Stimulated activated CD8-positive, alpha-beta memory T cell treated with anti-CD3 and anti-CD28 coated beads, Interleukin-15, amount 100 ng/mL, for 1 hour (primary cell): Measurements from ENCODE around the gene CCDC47.
"Not testable (repeated sequence)": the region's sequence is repeated elsewhere in the genome, so short reads cannot be mapped to it uniquely, and the experiment has no call there.

Experiments
- DNase-seq: peaks from one replicate; pipeline ENCODE4 v3.0.0-alpha.2; 2020; ENCODE audit warnings: low read depth

The CCDC47 gene

GRCh38 chr17:63773272-63774140, at the start of gene CCDC47:
TSS of gene CCDC47 (minus strand) at chr17:63773597. CDS start at chr17:63766175, 7,422 bp downstream.
- DNase-seq = peak; percentile 93

- no peak for DNase-seq
These were observed 49.1 kb upstream of the CCDC47 start for GRCh38 chr17:63822537-63822936.

- DNase-seq = no peak
These were observed 48.4 kb upstream of the CCDC47 start for GRCh38 chr17:63821804-63822203.

GRCh38 chr17:63820963-63821561, 47.7 kb upstream of the CCDC47 start:
- DNase-seq = no peak

GRCh38 chr17:63819585-63820537, 46.5 kb upstream of the CCDC47 start:
- DNase-seq = no peak

- DNase-seq = no peak
These were observed 45.7 kb upstream of the CCDC47 start for GRCh38 chr17:63819131-63819530.

- DNase-seq = no peak
These were observed 44.5 kb upstream of the CCDC47 start for GRCh38 chr17:63817736-63818385.

- DNase-seq = no peak
These were observed 43.3 kb upstream of the CCDC47 start for GRCh38 chr17:63816669-63817068.

- DNase-seq = no peak
These were observed 42.7 kb upstream of the CCDC47 start for GRCh38 chr17:63816123-63816522.

- DNase-seq = no peak
These were observed 36.6 kb upstream of the CCDC47 start for GRCh38 chr17:63809970-63810369.

GRCh38 chr17:63805591-63805990, 32.2 kb upstream of the CCDC47 start:
- no peak for DNase-seq

- DNase-seq = no peak
These were observed 30.9 kb upstream of the CCDC47 start for GRCh38 chr17:63804328-63804727.

- DNase-seq = no peak
These were observed 27.4 kb upstream of the CCDC47 start for GRCh38 chr17:63800783-63801182.

GRCh38 chr17:63798572-63799106, 25.2 kb upstream of the CCDC47 start:
- DNase-seq = no peak

- not testable (repeated sequence) for DNase-seq
These were observed 23.0 kb upstream of the CCDC47 start for GRCh38 chr17:63796375-63796774.

GRCh38 chr17:63792055-63792729, 18.8 kb upstream of the CCDC47 start:
- DNase-seq = no peak

GRCh38 chr17:63790057-63790456, 16.7 kb upstream of the CCDC47 start:
- no peak for DNase-seq

GRCh38 chr17:63786971-63787711, 13.7 kb upstream of the CCDC47 start:
- no peak for DNase-seq

GRCh38 chr17:63786117-63786516, 12.7 kb upstream of the CCDC47 start:
- no peak for DNase-seq

- DNase-seq = no peak
These were observed 12.2 kb upstream of the CCDC47 start for GRCh38 chr17:63785556-63785955.
